K562 (cell line): ENCODE data around the gene CSNK1D. TPM values are rescaled to one million over a fixed set of nuclear protein-coding genes. Genes with fewer than 3 reads are reported as not detected.

Source experiments
- ARNT ChIP-seq, 2 experiments: fragments of 450-650 bp; IDR thresholded peaks; 2 replicates each; pipeline ENCODE4 v1.6.1; 2016; ENCODE audit warnings: mild to moderate bottlenecking in 1 of 2
- BRD9 ChIP-seq: fragments of 450-650 bp; IDR thresholded peaks from 2 replicates; pipeline ENCODE4 v1.6.1; 2018; ENCODE audit warnings: low read depth; ENCODE audit not compliant: partially characterized antibody
- CEBPB ChIP-seq: fragments of 450-650 bp; IDR thresholded peaks from 2 replicates; pipeline ENCODE4 v1.6.1; 2016; ENCODE audit warnings: missing genetic modification characterization, missing compliant biosample characterization
- CXXC5 ChIP-seq: fragments of 250-450 bp; sonication (Bioruptor Pico); IDR thresholded peaks from 2 replicates; pipeline ENCODE4 v1.8.0; 2022; ENCODE audit warnings: inconsistent platforms, mild to moderate bottlenecking, moderate library complexity
- EZH2 ChIP-seq: IDR thresholded peaks from 2 replicates; pipeline ENCODE4 v1.6.1; 2012; ENCODE audit warnings: low read depth, mild to moderate bottlenecking, inconsistent platforms, low read length, borderline replicate concordance
- FOXA3 ChIP-seq, 2 experiments: fragments of 450-650 bp in 1 of 2; sonication (generic) in 1 of 2; formaldehyde crosslinking; IDR thresholded peaks in 1 of 2; conservative IDR thresholded peaks in 1 of 2; 2 replicates each; pipeline versions ENCODE4 v1.4.0 to v1.8.0; 2020 to 2022; ENCODE audit warnings: mild to moderate bottlenecking in 2 of 2, missing genetic modification reagents in 1 of 2
- FOXJ2 ChIP-seq: fragments of 200-800 bp; sonication (Bioruptor generic); IDR thresholded peaks from 2 replicates; pipeline ENCODE4 v1.6.1; 2016; ENCODE audit warnings: missing genetic modification characterization, missing compliant biosample characterization
- FOXK2 ChIP-seq, 2 experiments: fragments of 450-650 bp; IDR thresholded peaks in 1 of 2; conservative IDR thresholded peaks in 1 of 2; 2 replicates each; pipeline ENCODE4 v1.6.1; 2016; ENCODE audit warnings: low read depth in 2 of 2, mild to moderate bottlenecking in 1 of 2
- GTF2A2 ChIP-seq: IDR thresholded peaks from 2 replicates; pipeline ENCODE4 v1.6.1; 2016; ENCODE audit warnings: mild to moderate bottlenecking, missing genetic modification characterization, missing compliant biosample characterization
- IFI16 ChIP-seq: fragments of 250-450 bp; sonication (Bioruptor Pico); IDR thresholded peaks from 2 replicates; pipeline ENCODE4 v2.1.2; 2022; ENCODE audit warnings: mild to moderate bottlenecking, inconsistent platforms
- IRF1 ChIP-seq: sonication (generic); formaldehyde crosslinking; IDR thresholded peaks from 2 replicates; pipeline ENCODE4 v1.8.0; 2022; ENCODE audit warnings: missing genetic modification reagents, mild to moderate bottlenecking, borderline replicate concordance
- LARP7 ChIP-seq: fragments of 450-650 bp; IDR thresholded peaks from 2 replicates; pipeline ENCODE4 v1.6.1; 2016
- LEF1 ChIP-seq: fragments of 450-650 bp; IDR thresholded peaks from 2 replicates; pipeline ENCODE4 v1.6.1; 2016; ENCODE audit warnings: mild to moderate bottlenecking
- MAFF ChIP-seq: IDR thresholded peaks from 2 replicates; pipeline ENCODE4 v1.6.1; 2012; ENCODE audit warnings: low read length, improper control_type of control experiment
- NCOA2 ChIP-seq, 2 experiments: fragments of 450-650 bp; IDR thresholded peaks; 2 replicates each; pipeline ENCODE4 v1.6.1; 2018; ENCODE audit warnings: mild to moderate bottlenecking in 2 of 2, moderate library complexity in 1 of 2; ENCODE audit not compliant: partially characterized antibody in 2 of 2
- NCOA4 ChIP-seq: fragments of 450-650 bp; IDR thresholded peaks from 2 replicates; pipeline ENCODE4 v1.6.1; 2018; ENCODE audit warnings: mild to moderate bottlenecking; ENCODE audit not compliant: partially characterized antibody
- NFE2 ChIP-seq: IDR thresholded peaks from 2 replicates; pipeline ENCODE4 v1.6.1; 2014; ENCODE audit warnings: antibody characterized with exemption, low read depth
- NR1H2 ChIP-seq: sonication (generic); formaldehyde crosslinking; IDR thresholded peaks from 2 replicates; pipeline ENCODE4 v1.4.0; 2020; ENCODE audit warnings: mild to moderate bottlenecking, missing genetic modification reagents
- PURB ChIP-seq: sonication (generic); formaldehyde crosslinking; IDR thresholded peaks from 2 replicates; pipeline ENCODE4 v1.9.0; 2021; ENCODE audit warnings: low read depth, mild to moderate bottlenecking, missing genetic modification reagents
- RFX7 ChIP-seq: fragments of 250-450 bp; sonication (Bioruptor Pico); IDR thresholded peaks from 2 replicates; pipeline ENCODE4 v1.5.1; 2021; ENCODE audit warnings: mild to moderate bottlenecking
- SLC30A9 ChIP-seq: fragments of 250-450 bp; sonication (Bioruptor Pico); IDR thresholded peaks from 2 replicates; pipeline ENCODE4 v1.8.0; 2022; ENCODE audit warnings: mild to moderate bottlenecking, moderate library complexity
- SP1 ChIP-seq: sonication (generic); formaldehyde crosslinking; IDR thresholded peaks from 2 replicates; pipeline ENCODE4 v1.8.1; 2022; ENCODE audit warnings: mild to moderate bottlenecking, missing genetic modification reagents
- TARDBP ChIP-seq: fragments of 450-650 bp; IDR thresholded peaks from 2 replicates; pipeline ENCODE4 v1.6.1; 2016
- TCF7L2 ChIP-seq: fragments of 150-350 bp; IDR thresholded peaks from 2 replicates; pipeline ENCODE4 v1.6.1; 2016; ENCODE audit warnings: low read depth, mild to moderate bottlenecking, low read length, moderate library complexity
- TRIM24 ChIP-seq, 2 experiments: fragments of 450-650 bp; IDR thresholded peaks; 2 replicates each; pipeline ENCODE4 v1.6.1; 2016
- ZC3H4 ChIP-seq: sonication (generic); formaldehyde crosslinking; IDR thresholded peaks from 2 replicates; pipeline ENCODE4 v1.9.0; 2021; ENCODE audit warnings: missing genetic modification reagents, borderline replicate concordance
- ZFP30 ChIP-seq: fragments of 250-450 bp; sonication (Bioruptor Pico); IDR thresholded peaks from 2 replicates; pipeline ENCODE4 v1.8.0; 2022; ENCODE audit warnings: moderate library complexity, mild to moderate bottlenecking, inconsistent platforms, borderline replicate concordance
- ZKSCAN3 ChIP-seq: fragments of 250-450 bp; sonication (Bioruptor Pico); IDR thresholded peaks from 2 replicates; pipeline ENCODE4 v1.4.0; 2020
- ZNF12 ChIP-seq: sonication (generic); formaldehyde crosslinking; IDR thresholded peaks from 2 replicates; pipeline ENCODE4 v1.4.0; 2020; ENCODE audit warnings: mild to moderate bottlenecking, missing genetic modification reagents
- ZNF175 ChIP-seq: fragments of 200-800 bp; sonication (Bioruptor generic); IDR thresholded peaks from 2 replicates; pipeline ENCODE4 v1.6.1; 2016; ENCODE audit warnings: low read depth, mild to moderate bottlenecking, missing genetic modification characterization, missing compliant biosample characterization
- ZNF316 ChIP-seq: fragments of 450-650 bp; IDR thresholded peaks from 2 replicates; pipeline ENCODE4 v1.6.1; 2016
- ZNF41 ChIP-seq: fragments of 250-450 bp; sonication (Bioruptor Pico); conservative IDR thresholded peaks from 2 replicates; pipeline ENCODE4 v1.4.0; 2020; ENCODE audit warnings: mild to moderate bottlenecking
- ZNF431 ChIP-seq: sonication (generic); formaldehyde crosslinking; IDR thresholded peaks from 2 replicates; pipeline ENCODE4 v1.8.0; 2022; ENCODE audit warnings: mild to moderate bottlenecking, missing genetic modification reagents
- ZNF644 ChIP-seq: fragments of 200-800 bp; sonication (Bioruptor generic); IDR thresholded peaks from 2 replicates; pipeline ENCODE4 v1.6.1; 2016; ENCODE audit warnings: low read depth, missing genetic modification characterization, missing compliant biosample characterization
- ZNF695 ChIP-seq: fragments of 450-650 bp; formaldehyde crosslinking; IDR thresholded peaks from 2 replicates; pipeline ENCODE4 v1.4.0; 2020; ENCODE audit warnings: mild to moderate bottlenecking, moderate library complexity
- polyA plus RNA-seq, 8 experiments: library from polyadenylated mRNA; depleted of rRNA in 4 of 8; stranded (reverse) in 5 of 8; unstranded in 3 of 8; fragments of >200 nt; fragmentation: Nextera tagmentation in 2 of 8; fragmentation: Illumina TruSeq in 1 of 8; extraction: Ambion mirVana in 2 of 8; extraction: Trizol in 1 of 8; gene quantifications; 2 replicates each; pipeline versions ENCODE4 v1.2.1 to v1.2.3, GENCODE V29; 2011 to 2014; ENCODE audit warnings: inconsistent platforms in 1 of 8, missing spikeins in 1 of 8
- total RNA-seq, 7 experiments: library from RNA; depleted of rRNA in 6 of 7; stranded (reverse); fragments of >200 nt in 6 of 7; fragmentation: Illumina TruSeq in 2 of 7; extraction: Trizol in 2 of 7; gene quantifications; 2 replicates each; pipeline versions ENCODE4 v1.2.1 to v1.2.3, GENCODE V29; 2011 to 2021; ENCODE audit warnings: low replicate concordance in 1 of 7

CSNK1D gene
- total and polyA plus RNA-seq, 9 of the 15 experiments (the other 6 are each of a cell fraction or from before 2014, with no cell fraction given): 6.5 to 133 (median 41.3) TPM

- TF ChIP-seq ZFP30 (CRISPR knock-in tag): no peak
- no peak for TF ChIP-seq CEBPB (tag)
- no peak for TF ChIP-seq ZC3H4 (CRISPR knock-in tag)
- TF ChIP-seq NCOA2 (IDR thresholded peaks at IDR 0.05; ENCODE audit: partially characterized antibody in 2 of 2): no peak
- TF ChIP-seq ZKSCAN3 (CRISPR knock-in tag): no peak
- TF ChIP-seq PURB: no peak
- TF ChIP-seq FOXK2 (conservative IDR thresholded peaks at IDR 0.05 in 1 of 2, IDR thresholded peaks at IDR 0.05 in 1 of 2; ENCODE audit: low read depth in 2 of 2): no peak
- peak; percentile 36; the same call in 1 of the 2 replicates for TF ChIP-seq SP1 (CRISPR knock-in tag)
- no peak for TF ChIP-seq RFX7 (CRISPR knock-in tag)
- no peak for TF ChIP-seq NFE2
- no peak for TF ChIP-seq GTF2A2 (tag)
- no peak for TF ChIP-seq NCOA4
- TF ChIP-seq CXXC5 (CRISPR knock-in tag): peak; percentile 96
- no peak; the same call in 1 of the 2 replicates for TF ChIP-seq LEF1
- TF ChIP-seq FOXJ2: no peak
- TF ChIP-seq ZNF316: no peak
- TF ChIP-seq ZNF644: no peak
- TF ChIP-seq ZNF431 (CRISPR knock-in tag): no peak; the same call in 1 of the 2 replicates
- no peak for TF ChIP-seq EZH2
- TF ChIP-seq MAFF: no peak
- TF ChIP-seq ZNF175: no peak
- no peak for TF ChIP-seq IRF1 (CRISPR knock-in tag)
- no peak for TF ChIP-seq NR1H2 (CRISPR knock-in tag)
- no peak; a peak in 1 of 4 replicates for TF ChIP-seq TRIM24 (IDR thresholded peaks at IDR 0.05)
- TF ChIP-seq BRD9: no peak
- TF ChIP-seq TCF7L2: no peak
- no peak for TF ChIP-seq LARP7
- no peak for TF ChIP-seq SLC30A9 (CRISPR knock-in tag)
- TF ChIP-seq ZNF41 (CRISPR knock-in tag): no peak
- TF ChIP-seq IFI16: no peak
- TF ChIP-seq ZNF12 (CRISPR knock-in tag): no peak
- TF ChIP-seq ZNF695 (CRISPR knock-in tag): no peak
- peak; percentile 63; the same call in 1 of the 2 replicates for TF ChIP-seq TARDBP
- no peak for TF ChIP-seq FOXA3 (CRISPR knock-in tag; conservative IDR thresholded peaks at IDR 0.05 in 1 of 2, IDR thresholded peaks at IDR 0.05 in 1 of 2)
- peak in 1 of 2 experiments; percentile 22; a peak in 1 of 4 replicates for TF ChIP-seq ARNT (IDR thresholded peaks at IDR 0.05)
These were observed 42.7 kb downstream of the CSNK1D start (continued) for GRCh38 chr17:82230609-82231311.
